H1 (cell line): ENCODE data around the gene CCDC24. TPM values are rescaled to one million over a fixed set of nuclear protein-coding genes. Genes with fewer than 3 reads are reported as not detected.

ENCODE experiments used
- EZH2 ChIP-seq: fragments of 200-600 bp; sonication (generic); IDR thresholded peaks from 2 replicates; pipeline ENCODE4 v1.7.1; 2012; ENCODE audit warnings: low read depth, mild to moderate bottlenecking, moderate library complexity, low read length, inconsistent platforms; ENCODE audit not compliant: severe bottlenecking
- MAFK ChIP-seq: IDR thresholded peaks from 2 replicates; pipeline ENCODE4 v1.6.1; 2012; ENCODE audit warnings: low read depth, mild to moderate bottlenecking, improper control_type of control experiment, low read length
- RAD21 ChIP-seq, 2 experiments: IDR thresholded peaks in 1 of 2; conservative IDR thresholded peaks in 1 of 2; 2 replicates each; pipeline ENCODE4 v1.6.1; 2011; ENCODE audit warnings: low read depth in 2 of 2, low read length in 2 of 2, improper control_type of control experiment in 1 of 2, inconsistent platforms in 1 of 2, mild to moderate bottlenecking in 1 of 2, moderate library complexity in 1 of 2
- SIN3A ChIP-seq, 2 experiments: IDR thresholded peaks in 1 of 2; conservative IDR thresholded peaks in 1 of 2; 2 replicates each; pipeline ENCODE4 v1.6.1; 2011 to 2012; ENCODE audit warnings: low read length in 2 of 2, improper control_type of control experiment in 1 of 2, low read depth in 1 of 2, mild to moderate bottlenecking in 1 of 2
- TBP ChIP-seq: IDR thresholded peaks from 2 replicates; pipeline ENCODE4 v1.6.1; 2011; ENCODE audit warnings: low read depth, low read length, improper control_type of control experiment
- polyA plus RNA-seq, 7 experiments: library from polyadenylated mRNA; depleted of rRNA in 3 of 7; stranded (reverse) in 5 of 7; unstranded in 2 of 7; fragments of >200 nt in 5 of 7; fragments of 200-250 nt in 2 of 7; gene quantifications; 1 replicate in 5 of 7; 2 replicates in 1 of 7; 4 replicates in 1 of 7; pipeline versions ENCODE4 v1.2.1 to v1.2.3, GENCODE V29; 2011 to 2013; ENCODE audit warnings: missing spikeins in 2 of 7, mixed read lengths in 2 of 7
- total RNA-seq: library from RNA; stranded (reverse); fragmentation: NEBNext Ultra II Directional; extraction: Animal tissue kit (Norgen Biotek cat#: 25700); gene quantifications from 2 replicates; pipeline ENCODE4 v1.2.1, GENCODE V29; 2021
- TF ChIP-seq, protein P1 (sequence below): fragments of 300-600 bp; sonication (generic); IDR thresholded peaks from 2 replicates; pipeline ENCODE4 v1.7.1; 2012; ENCODE audit warnings: low read length, moderate library complexity, mild to moderate bottlenecking, inconsistent platforms; ENCODE audit not compliant: insufficient replicate concordance
- TF ChIP-seq, protein P2 (sequence below): IDR thresholded peaks from 2 replicates; pipeline ENCODE4 v1.6.1; 2012; ENCODE audit warnings: low read length, inconsistent platforms

Gene CCDC24
- total and polyA plus RNA-seq, 2 of the 8 experiments (the other 6 are each of a cell fraction or from before 2014, with no cell fraction given) = 11.2 to 11.4 TPM

- TF ChIP-seq, protein P1, sequence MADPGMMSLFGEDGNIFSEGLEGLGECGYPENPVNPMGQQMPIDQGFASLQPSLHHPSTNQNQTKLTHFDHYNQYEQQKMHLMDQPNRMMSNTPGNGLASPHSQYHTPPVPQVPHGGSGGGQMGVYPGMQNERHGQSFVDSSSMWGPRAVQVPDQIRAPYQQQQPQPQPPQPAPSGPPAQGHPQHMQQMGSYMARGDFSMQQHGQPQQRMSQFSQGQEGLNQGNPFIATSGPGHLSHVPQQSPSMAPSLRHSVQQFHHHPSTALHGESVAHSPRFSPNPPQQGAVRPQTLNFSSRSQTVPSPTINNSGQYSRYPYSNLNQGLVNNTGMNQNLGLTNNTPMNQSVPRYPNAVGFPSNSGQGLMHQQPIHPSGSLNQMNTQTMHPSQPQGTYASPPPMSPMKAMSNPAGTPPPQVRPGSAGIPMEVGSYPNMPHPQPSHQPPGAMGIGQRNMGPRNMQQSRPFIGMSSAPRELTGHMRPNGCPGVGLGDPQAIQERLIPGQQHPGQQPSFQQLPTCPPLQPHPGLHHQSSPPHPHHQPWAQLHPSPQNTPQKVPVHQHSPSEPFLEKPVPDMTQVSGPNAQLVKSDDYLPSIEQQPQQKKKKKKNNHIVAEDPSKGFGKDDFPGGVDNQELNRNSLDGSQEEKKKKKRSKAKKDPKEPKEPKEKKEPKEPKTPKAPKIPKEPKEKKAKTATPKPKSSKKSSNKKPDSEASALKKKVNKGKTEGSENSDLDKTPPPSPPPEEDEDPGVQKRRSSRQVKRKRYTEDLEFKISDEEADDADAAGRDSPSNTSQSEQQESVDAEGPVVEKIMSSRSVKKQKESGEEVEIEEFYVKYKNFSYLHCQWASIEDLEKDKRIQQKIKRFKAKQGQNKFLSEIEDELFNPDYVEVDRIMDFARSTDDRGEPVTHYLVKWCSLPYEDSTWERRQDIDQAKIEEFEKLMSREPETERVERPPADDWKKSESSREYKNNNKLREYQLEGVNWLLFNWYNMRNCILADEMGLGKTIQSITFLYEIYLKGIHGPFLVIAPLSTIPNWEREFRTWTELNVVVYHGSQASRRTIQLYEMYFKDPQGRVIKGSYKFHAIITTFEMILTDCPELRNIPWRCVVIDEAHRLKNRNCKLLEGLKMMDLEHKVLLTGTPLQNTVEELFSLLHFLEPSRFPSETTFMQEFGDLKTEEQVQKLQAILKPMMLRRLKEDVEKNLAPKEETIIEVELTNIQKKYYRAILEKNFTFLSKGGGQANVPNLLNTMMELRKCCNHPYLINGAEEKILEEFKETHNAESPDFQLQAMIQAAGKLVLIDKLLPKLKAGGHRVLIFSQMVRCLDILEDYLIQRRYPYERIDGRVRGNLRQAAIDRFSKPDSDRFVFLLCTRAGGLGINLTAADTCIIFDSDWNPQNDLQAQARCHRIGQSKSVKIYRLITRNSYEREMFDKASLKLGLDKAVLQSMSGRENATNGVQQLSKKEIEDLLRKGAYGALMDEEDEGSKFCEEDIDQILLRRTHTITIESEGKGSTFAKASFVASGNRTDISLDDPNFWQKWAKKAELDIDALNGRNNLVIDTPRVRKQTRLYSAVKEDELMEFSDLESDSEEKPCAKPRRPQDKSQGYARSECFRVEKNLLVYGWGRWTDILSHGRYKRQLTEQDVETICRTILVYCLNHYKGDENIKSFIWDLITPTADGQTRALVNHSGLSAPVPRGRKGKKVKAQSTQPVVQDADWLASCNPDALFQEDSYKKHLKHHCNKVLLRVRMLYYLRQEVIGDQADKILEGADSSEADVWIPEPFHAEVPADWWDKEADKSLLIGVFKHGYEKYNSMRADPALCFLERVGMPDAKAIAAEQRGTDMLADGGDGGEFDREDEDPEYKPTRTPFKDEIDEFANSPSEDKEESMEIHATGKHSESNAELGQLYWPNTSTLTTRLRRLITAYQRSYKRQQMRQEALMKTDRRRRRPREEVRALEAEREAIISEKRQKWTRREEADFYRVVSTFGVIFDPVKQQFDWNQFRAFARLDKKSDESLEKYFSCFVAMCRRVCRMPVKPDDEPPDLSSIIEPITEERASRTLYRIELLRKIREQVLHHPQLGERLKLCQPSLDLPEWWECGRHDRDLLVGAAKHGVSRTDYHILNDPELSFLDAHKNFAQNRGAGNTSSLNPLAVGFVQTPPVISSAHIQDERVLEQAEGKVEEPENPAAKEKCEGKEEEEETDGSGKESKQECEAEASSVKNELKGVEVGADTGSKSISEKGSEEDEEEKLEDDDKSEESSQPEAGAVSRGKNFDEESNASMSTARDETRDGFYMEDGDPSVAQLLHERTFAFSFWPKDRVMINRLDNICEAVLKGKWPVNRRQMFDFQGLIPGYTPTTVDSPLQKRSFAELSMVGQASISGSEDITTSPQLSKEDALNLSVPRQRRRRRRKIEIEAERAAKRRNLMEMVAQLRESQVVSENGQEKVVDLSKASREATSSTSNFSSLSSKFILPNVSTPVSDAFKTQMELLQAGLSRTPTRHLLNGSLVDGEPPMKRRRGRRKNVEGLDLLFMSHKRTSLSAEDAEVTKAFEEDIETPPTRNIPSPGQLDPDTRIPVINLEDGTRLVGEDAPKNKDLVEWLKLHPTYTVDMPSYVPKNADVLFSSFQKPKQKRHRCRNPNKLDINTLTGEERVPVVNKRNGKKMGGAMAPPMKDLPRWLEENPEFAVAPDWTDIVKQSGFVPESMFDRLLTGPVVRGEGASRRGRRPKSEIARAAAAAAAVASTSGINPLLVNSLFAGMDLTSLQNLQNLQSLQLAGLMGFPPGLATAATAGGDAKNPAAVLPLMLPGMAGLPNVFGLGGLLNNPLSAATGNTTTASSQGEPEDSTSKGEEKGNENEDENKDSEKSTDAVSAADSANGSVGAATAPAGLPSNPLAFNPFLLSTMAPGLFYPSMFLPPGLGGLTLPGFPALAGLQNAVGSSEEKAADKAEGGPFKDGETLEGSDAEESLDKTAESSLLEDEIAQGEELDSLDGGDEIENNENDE = no peak
- no peak for TF ChIP-seq MAFK
- peak; percentile 22 to 42; a peak in 3 of 4 replicates for TF ChIP-seq RAD21 (IDR thresholded peaks at IDR 0.05 in 1 of 2, conservative IDR thresholded peaks at IDR 0.05 in 1 of 2; ENCODE audit: low read depth in 2 of 2, low read length in 2 of 2)
- no peak; the same call in 1 of the 2 replicates for TF ChIP-seq TBP
- TF ChIP-seq, protein P2, sequence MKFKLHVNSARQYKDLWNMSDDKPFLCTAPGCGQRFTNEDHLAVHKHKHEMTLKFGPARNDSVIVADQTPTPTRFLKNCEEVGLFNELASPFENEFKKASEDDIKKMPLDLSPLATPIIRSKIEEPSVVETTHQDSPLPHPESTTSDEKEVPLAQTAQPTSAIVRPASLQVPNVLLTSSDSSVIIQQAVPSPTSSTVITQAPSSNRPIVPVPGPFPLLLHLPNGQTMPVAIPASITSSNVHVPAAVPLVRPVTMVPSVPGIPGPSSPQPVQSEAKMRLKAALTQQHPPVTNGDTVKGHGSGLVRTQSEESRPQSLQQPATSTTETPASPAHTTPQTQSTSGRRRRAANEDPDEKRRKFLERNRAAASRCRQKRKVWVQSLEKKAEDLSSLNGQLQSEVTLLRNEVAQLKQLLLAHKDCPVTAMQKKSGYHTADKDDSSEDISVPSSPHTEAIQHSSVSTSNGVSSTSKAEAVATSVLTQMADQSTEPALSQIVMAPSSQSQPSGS = no peak
- TF ChIP-seq EZH2 = no peak
- TF ChIP-seq SIN3A (conservative IDR thresholded peaks at IDR 0.05 in 1 of 2, IDR thresholded peaks at IDR 0.05 in 1 of 2; ENCODE audit: low read depth in 1 of 2, low read length in 2 of 2) = peak in 1 of 2 experiments; percentile 14; a peak in 2 of 4 replicates
Observed at GRCh38 chr1:44030605-44031251, 39.3 kb downstream of the CCDC24 start (continued).
